Activated CD4-positive, alpha-beta memory T cell treated with anti-CD3 and anti-CD28 coated beads for 36 hours (primary cell): ENCODE results near the gene MYOCD. TPM values are rescaled to one million over a fixed set of nuclear protein-coding genes. Genes with fewer than 3 reads are reported as not detected.

Source experiments
- CTCF ChIA-PET: fragments of 350-600 bp; sonication (Branson Sonifier 250); formaldehyde crosslinking; loops from one replicate; lab custom pipeline; 2021; ENCODE audit warnings: antibody characterized with exemption, inconsistent platforms; lab: Charles Lee
- POLR2A ChIA-PET: fragments of 350-600 bp; sonication (Branson Sonifier 250); formaldehyde crosslinking; loops from one replicate; lab custom pipeline; 2021; ENCODE audit warnings: antibody characterized with exemption; lab: Charles Lee
- DNase-seq: peaks from one replicate; pipeline ENCODE4 v3.0.0-alpha.2; 2020
- H3K27ac Mint-ChIP-seq: one replicate; pipeline ENCODE4 v1.8.0; 2021; ENCODE audit warnings: mixed read lengths
- H3K27me3 Mint-ChIP-seq: one replicate; pipeline ENCODE4 v1.8.0; 2021; ENCODE audit warnings: mixed read lengths
- H3K36me3 Mint-ChIP-seq: one replicate; pipeline ENCODE4 v1.8.0; 2021; ENCODE audit warnings: mixed read lengths
- H3K4me1 Mint-ChIP-seq: one replicate; pipeline ENCODE4 v1.8.0; 2021; ENCODE audit warnings: low read depth, mixed read lengths
- H3K4me3 Mint-ChIP-seq: one replicate; pipeline ENCODE4 v1.8.0; 2021; ENCODE audit warnings: mild to moderate bottlenecking, mixed read lengths
- H3K9me3 Mint-ChIP-seq: one replicate; pipeline ENCODE4 v1.8.0; 2021; ENCODE audit warnings: mixed read lengths
- intact Hi-C: fragments of 100-400 bp; cut with micrococcal nuclease; formaldehyde crosslinking; loops from one replicate; pipeline ENCODE4 v1.15.1; 2023
- total RNA-seq, 2 experiments: library from RNA; stranded (reverse); gene quantifications; one replicate each; pipeline ENCODE4 v1.2.3, GENCODE V29; 2021

Gene MYOCD
- total RNA-seq, 2 experiments from 2014 or later, result not detected

DNA sequence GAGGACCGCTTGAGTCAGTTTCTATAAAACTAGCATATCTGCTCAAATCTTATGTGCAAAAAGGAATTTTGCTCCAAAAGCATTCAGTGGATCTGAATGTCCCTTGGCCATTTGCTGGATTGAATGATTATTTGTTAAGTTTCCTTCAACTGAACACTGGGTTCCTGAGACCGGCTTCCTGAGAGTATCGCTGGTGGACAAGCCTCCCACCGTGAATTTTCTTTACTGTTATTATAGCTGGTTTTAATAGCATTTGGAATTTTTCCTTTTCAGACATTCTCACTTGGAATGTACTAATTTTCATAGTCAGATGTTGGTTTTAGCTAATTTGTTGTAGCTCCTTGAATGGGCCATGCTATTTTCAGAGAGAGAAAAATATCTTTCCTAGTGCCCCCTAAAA, 9.8 kb upstream of the MYOCD start:
- intact Hi-C loops, result no loop called here
- H3K4me3 Mint-ChIP-seq, result no peak overlapping the region
- H3K27ac Mint-ChIP-seq, result no peak overlapping the region
- H3K36me3 Mint-ChIP-seq, result no peaks in the 10 kb centered on the region
- H3K4me1 Mint-ChIP-seq, result no peaks in the 10 kb centered on the region
- no peaks in the 10 kb centered on the region for H3K27me3 Mint-ChIP-seq
- no peak for DNase-seq
- CTCF ChIA-PET, result no interaction called here
- no peaks in the 10 kb centered on the region for H3K9me3 Mint-ChIP-seq
- POLR2A ChIA-PET, result no interaction called here

DNA sequence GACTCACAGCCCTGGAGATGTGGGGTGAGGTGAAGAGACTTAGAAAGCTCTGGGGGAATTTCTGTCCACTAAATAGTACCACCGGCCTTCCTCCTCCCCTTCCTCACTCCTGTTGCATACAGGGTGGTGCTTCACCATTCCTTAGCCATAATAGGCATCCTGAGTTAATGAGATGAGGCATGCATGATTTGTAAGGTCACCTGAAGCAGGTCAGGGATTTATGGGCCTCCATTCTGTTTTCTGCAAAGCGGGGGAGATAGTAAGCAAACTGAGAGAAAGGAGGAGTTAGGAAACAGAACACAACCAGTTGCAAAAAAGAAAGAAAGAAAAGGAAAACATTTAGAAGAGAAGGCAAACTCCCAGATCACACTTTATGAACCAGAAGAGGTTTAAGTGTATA, 9.3 kb upstream of the MYOCD start:
- no peak overlapping the region for H3K27ac Mint-ChIP-seq
- no peak for DNase-seq
- H3K9me3 Mint-ChIP-seq, result no peaks in the 10 kb centered on the region
- H3K36me3 Mint-ChIP-seq, result no peaks in the 10 kb centered on the region
- ChIA-PET CTCF (no interaction called here), POLR2A (no interaction called here)
- H3K27me3 Mint-ChIP-seq, result no peaks in the 10 kb centered on the region
- intact Hi-C loops, result no loop called here
- H3K4me1 Mint-ChIP-seq, result no peaks in the 10 kb centered on the region
- H3K4me3 Mint-ChIP-seq, result no peak overlapping the region

DNA sequence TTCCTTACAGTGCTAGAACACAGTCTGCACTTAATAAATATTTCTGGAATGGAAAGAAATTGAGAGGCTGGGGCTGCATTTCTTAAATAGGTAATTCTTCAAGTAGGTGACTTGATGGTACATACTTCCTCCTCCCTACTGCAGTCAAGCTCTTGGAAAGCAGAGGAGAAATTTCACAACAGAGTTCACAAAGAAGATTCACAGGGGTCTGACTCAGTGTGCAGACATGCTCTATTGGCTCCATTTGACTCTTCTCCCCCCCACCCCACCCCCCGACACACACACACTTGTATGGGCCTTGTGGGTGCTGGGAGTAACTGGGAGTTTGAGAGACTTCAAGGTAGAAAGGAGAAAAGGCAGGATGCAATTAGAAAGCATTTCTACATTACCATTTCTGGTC, 6.2 kb upstream of the MYOCD start:
- no peaks in the 10 kb centered on the region for H3K4me1 Mint-ChIP-seq
- H3K4me3 Mint-ChIP-seq, result no peak overlapping the region
- peaks cover 14% of the 10 kb centered on the region for H3K27me3 Mint-ChIP-seq
- no peak for DNase-seq
- no peak overlapping the region for H3K27ac Mint-ChIP-seq
- CTCF ChIA-PET, result no interaction called here
- no peaks in the 10 kb centered on the region for H3K36me3 Mint-ChIP-seq
- POLR2A ChIA-PET, result no interaction called here
- intact Hi-C loops, result no loop called here
- no peaks in the 10 kb centered on the region for H3K9me3 Mint-ChIP-seq

DNA sequence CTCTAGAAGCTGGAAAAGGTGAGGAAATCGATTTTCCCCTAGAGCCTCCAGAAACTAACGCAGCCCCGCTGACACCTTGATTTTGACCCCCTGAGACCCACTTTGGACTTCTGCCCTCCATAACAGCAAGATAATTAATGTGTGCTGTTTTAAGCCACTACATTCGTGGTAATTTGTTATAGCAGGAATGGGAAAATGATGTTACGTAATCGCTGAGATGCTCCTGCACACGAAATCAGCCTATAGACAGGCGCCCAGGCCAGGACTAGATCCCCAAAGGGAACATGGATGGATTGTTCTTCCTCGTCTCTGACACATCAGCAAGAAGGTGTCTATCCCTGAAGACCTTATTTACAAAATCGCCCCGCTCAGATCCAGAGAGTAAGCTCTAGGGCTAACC, 1.4 kb upstream of the MYOCD start:
- no peak for DNase-seq
- ChIA-PET POLR2A (no interaction called here), CTCF (no interaction called here)
- intact Hi-C loops, result no loop called here
- Mint-ChIP-seq H3K36me3 (no peaks in the 10 kb centered on the region), H3K4me3 (no peak overlapping the region), H3K4me1 (no peaks in the 10 kb centered on the region), H3K27me3 (peaks cover 40% of the 10 kb centered on the region), H3K27ac (no peak overlapping the region), H3K9me3 (no peaks in the 10 kb centered on the region)

DNA sequence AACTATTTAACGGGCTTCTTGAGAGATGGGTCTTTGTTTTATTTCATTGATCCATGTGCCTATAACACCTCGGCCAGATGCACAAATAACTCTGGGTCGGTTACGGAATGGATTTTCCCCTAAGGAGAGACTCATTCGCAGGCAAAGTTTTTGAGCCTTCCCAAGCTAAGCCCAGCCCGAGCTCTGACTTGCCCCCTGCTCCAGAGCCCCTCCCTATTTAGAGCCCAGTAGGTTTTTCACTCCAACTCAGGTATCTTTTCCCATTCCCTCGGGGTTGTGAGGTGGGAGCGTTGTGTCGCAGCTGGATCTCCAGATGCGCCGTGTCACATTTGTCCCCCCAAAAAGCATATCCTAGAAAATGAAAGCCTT, 812 bp upstream of the MYOCD start:
- Mint-ChIP-seq H3K36me3 (no peaks in the 10 kb centered on the region), H3K9me3 (no peaks in the 10 kb centered on the region), H3K27me3 (peaks cover 40% of the 10 kb centered on the region), H3K27ac (no peak overlapping the region), H3K4me1 (no peaks in the 10 kb centered on the region), H3K4me3 (no peak overlapping the region)
- intact Hi-C loops, result no loop called here
- CTCF ChIA-PET, result no interaction called here
- DNase-seq, result no peak
- POLR2A ChIA-PET, result no interaction called here

DNA sequence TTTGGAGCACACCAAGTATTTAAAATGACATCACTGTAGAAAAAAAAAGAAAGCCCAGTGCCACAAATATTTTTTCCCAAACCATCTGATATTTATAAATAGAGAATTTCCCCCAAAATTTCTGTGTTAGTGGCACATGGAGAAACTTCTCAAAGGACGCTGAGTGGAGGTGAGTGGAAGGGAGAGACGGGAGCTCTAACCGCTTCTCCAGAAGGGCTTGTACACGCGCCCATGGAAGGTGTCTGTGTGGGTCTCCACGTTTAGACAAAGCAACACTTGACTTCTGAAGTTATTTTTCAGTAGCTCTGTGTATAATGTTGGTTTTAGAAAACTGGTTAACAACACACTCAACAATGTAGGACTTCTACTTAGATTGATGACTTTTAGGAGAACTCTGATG, 1.0 kb downstream of the MYOCD start:
- POLR2A ChIA-PET, result no interaction called here
- DNase-seq, result no peak
- H3K4me1 Mint-ChIP-seq, result no peaks in the 10 kb centered on the region
- no peak overlapping the region for H3K4me3 Mint-ChIP-seq
- no peaks in the 10 kb centered on the region for H3K9me3 Mint-ChIP-seq
- intact Hi-C loops, result no loop called here
- CTCF ChIA-PET, result no interaction called here
- no peak overlapping the region for H3K27ac Mint-ChIP-seq
- H3K27me3 Mint-ChIP-seq, result peaks cover 40% of the 10 kb centered on the region
- H3K36me3 Mint-ChIP-seq, result no peaks in the 10 kb centered on the region

DNA sequence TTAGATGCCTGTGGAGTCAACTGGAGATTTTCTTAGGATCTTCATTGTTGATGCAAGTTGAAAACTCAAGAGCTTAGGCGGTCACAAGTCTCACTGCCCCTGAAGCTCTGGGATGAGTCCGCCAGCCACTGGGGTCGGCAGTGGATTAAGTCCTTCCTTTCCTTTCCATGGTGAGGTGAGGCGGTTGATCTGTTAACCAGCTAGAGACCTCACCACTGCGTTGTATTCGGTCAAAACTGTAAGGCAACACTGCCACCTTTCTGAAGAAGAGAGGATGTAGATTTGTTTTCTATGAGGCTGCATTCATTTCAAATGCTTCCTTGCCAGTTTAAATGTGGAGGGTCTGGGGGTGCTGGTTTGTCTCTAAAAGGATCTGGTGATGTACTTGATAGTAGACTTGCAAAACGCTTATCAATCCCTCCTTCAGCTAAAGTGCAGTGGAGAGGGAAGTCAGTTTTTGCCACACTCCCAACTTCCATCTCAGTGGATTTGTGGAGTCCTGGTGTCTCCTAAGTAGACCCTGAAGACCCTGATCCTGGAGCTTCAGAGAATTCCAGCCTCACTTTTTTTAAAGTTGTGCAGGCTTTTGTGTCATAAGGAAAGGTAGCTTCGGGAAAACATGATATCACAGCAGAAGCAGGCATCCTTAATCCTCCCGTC, 1.7 kb downstream of the MYOCD start:
- intact Hi-C loops, result no loop called here
- Mint-ChIP-seq H3K9me3 (no peaks in the 10 kb centered on the region), H3K36me3 (no peaks in the 10 kb centered on the region), H3K27ac (no peak overlapping the region), H3K4me3 (no peak overlapping the region), H3K4me1 (no peaks in the 10 kb centered on the region), H3K27me3 (peaks cover 37% of the 10 kb centered on the region)
- ChIA-PET POLR2A (no interaction called here), CTCF (no interaction called here)
- DNase-seq, result no peak

DNA sequence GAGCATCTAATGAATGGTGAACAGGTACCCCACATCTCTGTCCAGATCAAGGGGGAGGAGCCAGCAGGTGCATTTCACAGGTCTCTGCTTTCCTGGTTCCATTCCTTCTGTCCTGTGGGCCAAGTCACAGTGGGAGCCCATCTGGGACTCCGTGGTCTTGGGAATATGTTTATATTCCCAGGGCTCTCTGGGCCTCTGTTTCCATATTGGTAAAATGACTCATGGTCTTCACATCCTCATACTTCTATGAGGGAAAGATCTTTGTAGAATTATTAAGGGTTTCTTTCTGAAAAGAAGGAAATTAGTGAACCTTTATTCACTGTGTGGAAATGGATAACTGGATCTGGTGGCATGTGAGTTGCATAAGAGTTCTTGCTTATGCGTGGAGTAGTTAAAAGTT, 6.2 kb downstream of the MYOCD start:
- no peaks in the 10 kb centered on the region for H3K36me3 Mint-ChIP-seq
- no peaks in the 10 kb centered on the region for H3K9me3 Mint-ChIP-seq
- no peak for DNase-seq
- H3K27me3 Mint-ChIP-seq, result peaks cover 11% of the 10 kb centered on the region
- ChIA-PET POLR2A (no interaction called here), CTCF (no interaction called here)
- H3K4me3 Mint-ChIP-seq, result no peak overlapping the region
- intact Hi-C loops, result no loop called here
- no peak overlapping the region for H3K27ac Mint-ChIP-seq
- H3K4me1 Mint-ChIP-seq, result no peaks in the 10 kb centered on the region

DNA sequence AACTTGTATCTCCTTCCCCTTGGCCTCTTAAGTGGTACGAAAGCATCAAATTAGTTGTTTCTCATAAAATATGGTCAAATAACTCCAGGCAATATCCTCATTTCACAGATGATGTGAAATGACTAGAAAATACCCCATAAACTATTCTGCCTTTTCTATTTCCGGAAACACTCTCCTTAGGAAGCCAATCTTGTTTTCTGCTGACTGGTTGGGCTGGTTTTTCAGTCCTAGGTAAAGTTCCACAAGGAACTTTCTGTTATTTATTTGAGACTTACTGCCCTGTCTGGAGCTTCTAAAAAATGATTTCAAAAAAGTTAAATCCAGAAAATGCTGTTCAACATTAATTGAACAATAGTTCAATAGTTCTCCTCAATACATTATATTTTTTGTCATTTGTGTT, 7.3 kb downstream of the MYOCD start:
- Mint-ChIP-seq H3K27me3 (peaks cover 5% of the 10 kb centered on the region), H3K36me3 (no peaks in the 10 kb centered on the region), H3K4me1 (no peaks in the 10 kb centered on the region), H3K27ac (no peak overlapping the region), H3K4me3 (no peak overlapping the region), H3K9me3 (no peaks in the 10 kb centered on the region)
- no peak for DNase-seq
- CTCF ChIA-PET, result no interaction called here
- POLR2A ChIA-PET, result no interaction called here
- intact Hi-C loops, result no loop called here

DNA sequence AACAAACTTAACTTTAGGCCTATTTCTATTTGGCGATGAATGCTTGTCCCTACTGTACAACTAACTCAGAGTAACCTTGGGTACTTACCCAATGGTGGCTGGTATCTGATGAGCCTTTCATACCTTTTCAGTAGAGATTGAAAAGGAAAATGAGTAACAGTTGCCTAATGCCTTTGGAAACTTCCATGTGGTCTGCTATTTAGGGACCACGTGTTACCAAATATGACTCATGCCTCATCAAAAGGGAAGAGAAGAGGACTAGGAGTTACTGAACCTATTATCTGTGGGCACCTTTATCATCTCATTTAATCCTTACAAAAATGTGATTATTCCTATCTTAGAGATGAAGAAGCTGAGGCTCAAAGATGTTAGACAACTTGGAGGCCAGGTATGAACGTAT, 8.1 kb downstream of the MYOCD start:
- no peak for DNase-seq
- no peak overlapping the region for H3K27ac Mint-ChIP-seq
- peaks cover 4% of the 10 kb centered on the region for H3K27me3 Mint-ChIP-seq
- no peak overlapping the region for H3K4me3 Mint-ChIP-seq
- POLR2A ChIA-PET, result no interaction called here
- intact Hi-C loops, result no loop called here
- no peaks in the 10 kb centered on the region for H3K36me3 Mint-ChIP-seq
- CTCF ChIA-PET, result interaction anchor here (0.6 kb wide), 1 partner anchor 416 kb away, joined by 3 read pairs; no protein-coding TSS in a partner anchor
- H3K9me3 Mint-ChIP-seq, result no peaks in the 10 kb centered on the region
- H3K4me1 Mint-ChIP-seq, result no peaks in the 10 kb centered on the region

DNA sequence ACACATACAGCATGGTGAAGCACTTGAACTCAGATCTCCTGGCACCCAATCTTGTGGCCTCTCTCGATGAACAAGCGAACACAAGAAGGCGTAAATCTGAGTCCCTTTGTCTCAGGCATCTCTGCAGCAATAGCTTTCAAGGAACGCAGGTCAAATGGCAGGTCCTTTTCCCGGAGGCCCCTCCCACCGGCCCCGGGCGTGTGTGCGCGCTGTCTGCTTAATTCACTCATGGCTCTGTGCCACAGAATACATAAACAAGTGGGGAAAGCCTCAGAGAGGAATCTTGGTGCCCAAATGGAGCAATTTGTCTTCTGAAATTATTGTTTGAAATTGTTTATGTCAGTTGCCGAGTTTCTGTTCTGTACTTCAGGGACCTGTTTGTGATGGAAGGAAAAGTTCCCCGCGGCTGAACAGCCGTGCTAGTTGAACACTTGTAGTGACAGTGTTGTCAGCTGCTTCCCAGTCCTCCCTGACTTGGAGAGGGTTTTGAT, 14.8 kb downstream of the MYOCD start:
- Mint-ChIP-seq H3K4me3 (no peak overlapping the region), H3K9me3 (peaks cover 2% of the 10 kb centered on the region), H3K27me3 (no peaks in the 10 kb centered on the region), H3K27ac (no peak overlapping the region), H3K4me1 (no peaks in the 10 kb centered on the region), H3K36me3 (no peaks in the 10 kb centered on the region)
- intact Hi-C loops, result no loop called here
- CTCF ChIA-PET, result no interaction called here
- no peak for DNase-seq
- POLR2A ChIA-PET, result no interaction called here

DNA sequence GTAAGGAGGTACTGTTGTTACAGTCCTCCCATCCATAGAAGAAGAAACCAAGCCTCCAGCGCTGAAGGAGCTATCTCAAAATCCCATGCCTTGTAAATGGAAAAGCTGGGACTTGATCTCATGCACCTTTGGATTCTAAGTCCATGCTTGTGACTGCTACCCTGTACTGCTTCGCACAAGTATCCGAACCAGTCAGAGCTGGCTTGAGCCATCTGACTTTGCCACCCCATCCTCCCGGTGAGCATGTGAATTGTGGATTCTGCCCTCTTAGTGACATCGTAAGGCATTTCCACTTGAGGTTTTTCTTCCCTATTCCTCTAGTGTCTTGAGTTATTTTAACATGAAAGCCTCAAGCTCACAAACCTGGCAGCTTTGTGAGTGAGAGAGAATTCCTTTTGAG, 15.3 kb downstream of the MYOCD start:
- Mint-ChIP-seq H3K9me3 (peaks cover 2% of the 10 kb centered on the region), H3K36me3 (no peaks in the 10 kb centered on the region), H3K4me1 (no peaks in the 10 kb centered on the region), H3K27me3 (no peaks in the 10 kb centered on the region), H3K4me3 (no peak overlapping the region), H3K27ac (no peak overlapping the region)
- intact Hi-C loops, result no loop called here
- ChIA-PET CTCF (no interaction called here), POLR2A (no interaction called here)
- no peak for DNase-seq

DNA sequence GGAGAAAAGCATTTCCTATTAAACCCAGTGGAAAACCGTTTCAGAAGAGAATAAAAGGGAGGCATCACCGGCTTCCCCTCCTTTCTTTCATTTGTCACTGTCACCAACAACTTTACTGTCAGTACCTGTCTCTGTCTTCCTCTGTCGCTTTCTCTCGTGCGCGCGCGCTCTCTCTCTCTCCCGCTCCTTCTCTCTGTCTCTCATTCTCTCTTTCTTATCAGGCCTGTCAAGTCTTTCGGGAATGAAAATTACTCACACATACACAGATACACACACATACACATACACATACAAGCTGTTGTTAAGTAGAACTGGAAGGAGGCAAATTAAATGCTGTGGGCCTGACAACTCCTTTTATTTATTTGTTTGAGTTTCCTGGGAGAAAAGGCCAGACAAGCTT, 17.6 kb downstream of the MYOCD start:
- ChIA-PET POLR2A (no interaction called here), CTCF (no interaction called here)
- Mint-ChIP-seq H3K4me3 (no peak overlapping the region), H3K27me3 (no peaks in the 10 kb centered on the region), H3K9me3 (peaks cover 4% of the 10 kb centered on the region), H3K36me3 (no peaks in the 10 kb centered on the region), H3K4me1 (no peaks in the 10 kb centered on the region), H3K27ac (no peak overlapping the region)
- DNase-seq, result no peak
- intact Hi-C loops, result no loop called here
